Urothelium cell line (cell line): ENCODE results near the gene SLC4A8.

Experiments used
- DNase-seq: peaks from one replicate; pipeline ENCODE4 v3.0.0; 2011; ENCODE audit warnings: low spot score, mixed read lengths
- FAIRE-seq: peaks from 2 replicates; lab custom pipeline; 2011; peaks lifted over from hg19 to GRCh38; lab: Jason Lieb, UNC

SLC4A8 gene

GRCh38 chr12:51520576-51521325 lies 96.1 kb downstream of the SLC4A8 start:
- no peak for FAIRE-seq
- DNase-seq: no peak

GRCh38 chr12:51521554-51522276 lies 97.1 kb downstream of the SLC4A8 start:
- FAIRE-seq: no peak

GRCh38 chr12:51522696-51523095 lies 98.1 kb downstream of the SLC4A8 start:
- no peak for DNase-seq
- no peak for FAIRE-seq

More at GRCh38 chr12:51521554-51522276, 97.1 kb downstream of the SLC4A8 start:
- DNase-seq: no peak

GRCh38 chr12:51524386-51524901 lies 99.8 kb downstream of the SLC4A8 start:
- FAIRE-seq: no peak
- DNase-seq: no peak

- FAIRE-seq (no peak), DNase-seq (no peak)
Observed at GRCh38 chr12:51525518-51525917, 100.9 kb downstream of the SLC4A8 start.

- no peak for FAIRE-seq
- DNase-seq: no peak
Observed at GRCh38 chr12:51527966-51528365, 103.3 kb downstream of the SLC4A8 start.

GRCh38 chr12:51528852-51529650 lies 104.4 kb downstream of the SLC4A8 start:
- FAIRE-seq: no peak
- DNase-seq: peak; percentile 22

GRCh38 chr12:51529651-51529970 lies 105.0 kb downstream of the SLC4A8 start:
- no peak for DNase-seq
- no peak for FAIRE-seq

GRCh38 chr12:51530208-51530607 lies 105.6 kb downstream of the SLC4A8 start:
- no peak for FAIRE-seq
- no peak for DNase-seq

GRCh38 chr12:51531284-51531977 lies 106.8 kb downstream of the SLC4A8 start:
- no peak for FAIRE-seq
- no peak for DNase-seq

- FAIRE-seq (no peak), DNase-seq (peak; percentile 85)
Observed at GRCh38 chr12:51531978-51532497, 107.4 kb downstream of the SLC4A8 start.

- FAIRE-seq (no peak), DNase-seq (no peak)
Observed at GRCh38 chr12:51533799-51534198, 109.2 kb downstream of the SLC4A8 start.

GRCh38 chr12:51534216-51535074 lies 109.8 kb downstream of the SLC4A8 start:
- no peak for FAIRE-seq
- no peak for DNase-seq

GRCh38 chr12:51536159-51536558 lies 111.5 kb downstream of the SLC4A8 start:
- no peak for FAIRE-seq

GRCh38 chr12:51538149-51538548 lies 113.5 kb downstream of the SLC4A8 start:
- DNase-seq (no peak), FAIRE-seq (no peak)

More at GRCh38 chr12:51536159-51536558, 111.5 kb downstream of the SLC4A8 start:
- DNase-seq: no peak

- no peak for FAIRE-seq
Observed at GRCh38 chr12:51538599-51538998, 114.0 kb downstream of the SLC4A8 start.

GRCh38 chr12:51540996-51541395 lies 116.4 kb downstream of the SLC4A8 start:
- FAIRE-seq: no peak
- DNase-seq: no peak

More at GRCh38 chr12:51538599-51538998, 114.0 kb downstream of the SLC4A8 start:
- DNase-seq: no peak

- no peak for DNase-seq
- FAIRE-seq: no peak
Observed at GRCh38 chr12:51546097-51546496, 121.5 kb downstream of the SLC4A8 start.

- FAIRE-seq (no peak), DNase-seq (no peak)
Observed at GRCh38 chr12:51547606-51548005, 123.0 kb downstream of the SLC4A8 start.
